Limb (tissue), 2 donors: ENCODE results near the gene SLC29A2.

Source experiments
- DNase-seq, 2 donors: peaks; one replicate each; pipeline ENCODE4 v3.0.0-alpha.2; 2016; ENCODE audit errors: extremely low spot score in 2 of 2

Gene SLC29A2

GRCh38 chr11:66371627-66372415 is at the start of gene SLC29A2:
Gene SLC29A2, minus strand, starts transcription at chr11:66371760. Its CDS starts 169 bp downstream, at chr11:66371591.
- DNase-seq, result peak in 1 of 2 donors; percentile 82

DNA sequence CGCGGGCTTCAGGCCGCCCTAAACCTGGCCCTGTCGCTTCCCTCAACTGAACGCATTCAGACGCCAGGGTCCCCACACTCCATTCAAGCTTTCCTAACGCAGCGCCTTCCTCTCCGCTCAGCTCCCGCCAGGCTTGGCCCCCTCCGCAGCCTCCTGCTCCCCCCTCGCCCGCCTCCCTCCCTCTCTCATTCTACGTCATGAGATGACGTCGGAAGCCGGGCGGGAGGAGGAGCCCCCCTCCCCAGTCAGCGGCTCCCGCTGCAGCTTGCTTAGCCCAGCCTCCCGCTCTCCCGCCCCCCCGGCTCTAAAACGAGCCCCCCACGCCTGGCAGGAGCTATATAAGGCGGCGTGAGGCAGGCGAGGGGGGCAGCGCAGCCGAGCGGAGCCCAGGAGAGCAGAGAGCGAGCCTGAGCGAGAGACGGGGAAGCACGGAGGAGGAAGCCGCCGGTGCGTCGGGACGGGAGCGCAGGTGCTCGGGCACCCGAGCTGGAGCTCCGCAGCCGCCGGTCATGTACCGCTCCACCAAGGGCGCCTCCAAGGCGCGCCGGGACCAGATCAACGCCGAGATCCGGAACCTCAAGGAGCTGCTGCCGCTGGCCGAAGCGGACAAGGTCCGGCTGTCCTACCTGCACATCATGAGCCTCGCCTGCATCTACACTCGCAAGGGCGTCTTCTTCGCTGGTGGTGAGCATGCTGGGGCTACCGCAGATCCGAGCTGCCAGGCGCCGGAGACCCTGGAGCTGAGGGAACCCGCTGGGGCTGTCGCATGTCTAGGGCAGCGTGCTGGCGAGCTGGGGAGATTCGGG is 49.3 kb upstream of the SLC29A2 start, which contains the start of gene NPAS4:
TSS of gene NPAS4 (plus strand) at position 365 of the 806 bp plus-strand sequence. CDS start at position 510, 145 bp downstream.
- peak in 1 of 2 donors; percentile 72 for DNase-seq

DNA sequence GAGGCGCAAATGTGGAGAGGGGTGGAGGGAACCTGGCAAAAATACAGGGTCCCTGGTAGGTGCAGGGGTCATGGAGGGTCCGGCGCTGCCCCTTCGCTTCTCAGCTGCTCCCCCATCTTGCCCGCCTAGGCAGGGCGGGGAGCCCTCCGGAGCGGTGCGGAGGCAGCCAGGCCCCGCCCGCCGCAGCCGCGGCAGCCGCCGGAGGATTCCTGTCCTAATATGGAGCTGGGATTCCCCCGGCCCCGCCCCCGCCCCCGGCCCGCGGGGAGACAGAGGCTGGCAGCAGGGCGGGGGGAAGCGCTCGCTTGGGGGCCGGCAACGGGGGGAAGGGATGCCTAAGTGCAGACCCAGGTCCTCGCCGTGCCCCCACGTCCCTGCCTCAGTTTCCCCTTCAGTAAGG is 48.3 kb upstream of the SLC29A2 start:
- no peak for DNase-seq

- no peak for DNase-seq
Observed at GRCh38 chr11:66418986-66419308, 47.4 kb upstream of the SLC29A2 start.

DNA sequence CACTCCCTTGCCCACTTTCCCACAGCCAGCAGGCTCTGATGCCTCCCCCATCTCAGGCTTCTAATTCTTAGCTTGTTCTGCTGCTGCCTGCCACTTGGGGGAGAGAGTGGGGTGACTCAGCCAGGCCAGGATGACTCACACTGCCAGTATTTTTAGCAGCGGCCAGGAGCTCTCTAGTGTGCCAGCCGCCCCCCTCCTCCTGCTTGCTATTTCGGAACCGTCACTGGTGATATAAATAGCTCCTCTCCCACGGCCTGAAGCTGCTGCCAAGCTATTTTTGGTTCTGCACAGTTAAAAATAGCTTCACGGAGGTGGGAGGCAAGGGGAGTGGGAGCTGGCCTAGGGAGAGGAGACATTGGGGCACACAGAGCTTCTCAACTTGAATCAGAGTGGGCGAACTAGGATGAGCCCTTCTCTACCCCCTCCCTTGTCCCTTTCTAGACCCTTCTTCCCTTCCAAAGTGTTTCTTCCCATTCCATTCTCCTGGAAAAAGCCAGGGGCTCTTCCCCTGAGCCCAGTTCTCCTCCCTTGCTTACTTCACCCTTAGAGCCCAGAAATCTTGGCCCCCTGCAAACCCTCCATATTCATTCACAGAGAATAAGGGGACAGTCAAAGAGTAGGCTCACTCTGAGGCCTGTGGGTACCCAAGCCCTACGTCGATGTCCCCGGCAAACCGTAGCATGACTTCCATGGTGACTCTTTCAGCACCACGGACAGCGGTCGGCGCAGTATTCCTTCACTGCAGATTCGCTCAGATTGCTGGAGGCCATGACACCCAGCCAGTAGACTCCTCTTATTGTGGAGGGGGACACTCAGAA is 46.8 kb upstream of the SLC29A2 start:
- DNase-seq, result peak; percentile 66 to 77

GRCh38 chr11:66417000-66417399 is 45.4 kb upstream of the SLC29A2 start:
- DNase-seq, result no peak

DNA sequence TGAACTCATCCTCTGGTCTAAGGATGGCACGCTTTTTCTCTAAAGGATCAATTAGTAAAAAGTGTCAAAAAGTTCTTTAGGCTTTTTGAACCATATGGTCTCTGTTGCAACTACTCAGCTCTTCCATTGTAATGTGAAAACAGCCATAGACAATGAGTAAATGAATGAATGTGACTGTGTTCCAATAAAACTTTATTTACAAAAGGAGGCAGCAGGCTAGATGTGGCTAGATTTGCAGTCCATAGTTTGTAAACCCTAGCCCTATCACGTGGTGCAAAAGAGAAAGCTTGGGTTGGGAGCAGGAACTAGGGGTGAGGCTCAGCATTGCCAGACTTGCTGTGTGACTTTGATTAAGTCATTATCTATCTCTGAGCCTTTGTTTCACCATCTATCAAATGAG is 43.9 kb upstream of the SLC29A2 start:
- DNase-seq, result no peak

DNA sequence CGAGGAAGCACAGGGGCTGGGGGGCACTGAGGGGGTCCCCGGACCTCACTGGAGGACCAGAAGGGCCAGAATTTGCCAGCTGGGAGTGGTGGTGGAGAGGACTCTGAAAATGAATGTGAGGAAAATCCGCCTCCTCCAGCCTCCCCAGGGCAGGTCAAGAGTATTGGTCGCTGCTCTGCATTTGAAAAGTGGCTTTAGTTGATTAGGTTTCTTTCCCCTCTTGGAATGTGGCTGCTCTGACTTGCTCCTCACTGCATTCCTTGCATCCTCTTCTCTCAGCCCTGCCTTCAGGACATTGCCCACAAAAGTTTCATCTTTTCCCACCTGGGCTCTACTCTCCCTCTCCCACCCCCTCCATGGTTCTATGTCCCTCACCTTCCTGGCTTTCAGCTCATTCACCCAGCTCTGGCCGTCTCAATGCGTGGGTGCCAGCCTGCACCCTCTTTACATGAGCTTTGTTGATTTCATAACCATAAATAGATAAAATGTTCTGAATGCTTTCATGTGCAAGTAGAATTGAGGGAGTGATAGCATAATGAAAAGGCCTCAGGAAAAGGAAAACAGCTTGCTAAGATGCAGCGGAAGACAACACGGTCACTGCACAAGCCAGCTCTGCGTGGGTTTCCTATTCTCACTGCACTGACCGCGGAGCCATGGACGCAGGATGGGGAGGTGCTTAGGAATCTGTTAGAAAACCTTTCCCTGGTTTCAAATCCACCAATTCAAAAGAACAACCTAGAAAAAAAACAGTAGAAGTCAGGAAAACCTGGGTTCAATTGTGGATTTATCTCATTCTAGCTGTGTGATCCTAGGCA is 42.8 kb upstream of the SLC29A2 start:
- DNase-seq, result no peak

DNA sequence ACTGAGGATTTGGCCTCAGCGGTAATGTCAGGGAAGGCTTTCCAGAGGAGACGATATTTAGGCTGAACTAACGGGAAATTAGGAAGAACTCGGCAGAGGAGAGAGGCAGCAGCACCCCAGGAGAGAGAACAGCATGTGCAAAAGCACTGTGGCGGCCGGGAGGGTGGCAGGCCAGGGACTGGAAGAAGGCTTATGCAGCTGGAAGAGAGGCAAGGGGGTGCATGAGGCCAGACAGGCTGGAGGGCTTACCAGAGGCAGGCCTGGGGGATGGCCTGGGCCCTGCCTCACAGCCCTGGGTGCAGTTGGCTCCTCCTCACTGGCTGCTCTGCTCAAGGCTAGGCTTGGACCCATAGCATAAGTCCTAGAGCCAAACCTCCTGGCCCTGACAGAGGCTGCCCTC is 41.6 kb upstream of the SLC29A2 start:
- DNase-seq, result no peak

DNA sequence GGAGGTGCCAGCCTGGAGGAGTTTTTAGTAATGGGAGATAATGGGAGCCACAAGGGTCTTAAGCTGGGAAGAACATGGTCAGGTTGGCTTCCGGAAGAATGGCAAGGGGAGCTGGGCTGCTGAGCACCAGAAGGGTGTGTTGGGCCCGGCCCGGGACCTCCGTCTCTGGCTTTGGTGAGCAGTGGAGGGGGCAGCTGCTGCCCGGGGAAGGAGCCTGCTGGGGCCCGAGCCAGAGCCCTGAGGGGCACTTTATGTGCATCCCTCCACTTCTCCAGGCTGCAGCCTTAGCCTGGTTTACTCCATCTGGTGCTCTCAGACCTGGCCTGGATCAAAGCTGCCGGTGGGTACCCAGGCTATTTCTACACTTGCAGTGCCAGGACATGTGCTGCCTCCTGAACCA is 40.5 kb upstream of the SLC29A2 start:
- no peak for DNase-seq

DNA sequence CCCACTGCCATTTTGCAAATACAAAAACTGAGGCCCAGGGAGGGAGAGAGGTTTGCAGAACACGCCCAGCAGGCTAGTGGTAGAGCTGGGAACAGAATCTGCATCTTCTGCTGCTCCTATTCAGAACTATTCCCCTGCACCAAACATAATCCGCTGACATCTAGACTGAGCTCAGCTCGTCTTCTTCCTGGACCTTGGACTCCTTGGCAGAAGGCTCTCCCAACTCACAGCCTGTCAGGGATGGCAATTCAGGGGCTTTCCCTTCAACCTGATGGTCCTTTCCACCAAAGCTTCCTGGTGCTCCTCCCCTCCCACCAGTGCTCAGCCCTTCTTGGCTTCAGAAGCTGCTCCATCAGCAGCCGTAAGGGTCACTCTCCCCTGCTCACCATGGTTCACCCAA is 39.8 kb upstream of the SLC29A2 start:
- no peak for DNase-seq

DNA sequence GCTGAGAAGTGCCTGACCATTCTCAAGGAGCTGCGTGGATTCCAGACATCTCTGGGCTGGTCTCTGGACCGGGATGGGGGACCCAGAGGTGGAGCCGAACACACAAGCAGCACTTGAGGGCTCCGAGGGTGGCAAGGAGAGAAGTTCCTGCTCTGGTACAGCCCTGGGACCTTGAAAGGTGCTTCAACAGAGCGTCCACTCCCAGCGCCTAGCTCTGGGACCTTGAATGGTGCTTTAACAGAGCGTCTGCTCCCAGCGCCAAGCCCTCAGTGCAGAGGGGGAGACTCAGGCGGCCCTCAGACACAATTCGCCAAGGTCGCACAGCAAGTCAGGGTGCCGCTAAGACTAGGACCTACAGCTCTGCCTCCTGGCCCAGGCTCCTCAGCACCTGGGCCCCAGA is 38.6 kb upstream of the SLC29A2 start:
- DNase-seq, result no peak

GRCh38 chr11:66409226-66409625 is 37.7 kb upstream of the SLC29A2 start:
- no peak for DNase-seq

- peak; percentile 86 to 98 for DNase-seq
Observed at GRCh38 chr11:66408488-66409214, 37.1 kb upstream of the SLC29A2 start.

- no peak for DNase-seq
Observed at GRCh38 chr11:66407651-66408050, 36.1 kb upstream of the SLC29A2 start.

GRCh38 chr11:66393954-66394353 is 22.4 kb upstream of the SLC29A2 start:
- no peak for DNase-seq

DNA sequence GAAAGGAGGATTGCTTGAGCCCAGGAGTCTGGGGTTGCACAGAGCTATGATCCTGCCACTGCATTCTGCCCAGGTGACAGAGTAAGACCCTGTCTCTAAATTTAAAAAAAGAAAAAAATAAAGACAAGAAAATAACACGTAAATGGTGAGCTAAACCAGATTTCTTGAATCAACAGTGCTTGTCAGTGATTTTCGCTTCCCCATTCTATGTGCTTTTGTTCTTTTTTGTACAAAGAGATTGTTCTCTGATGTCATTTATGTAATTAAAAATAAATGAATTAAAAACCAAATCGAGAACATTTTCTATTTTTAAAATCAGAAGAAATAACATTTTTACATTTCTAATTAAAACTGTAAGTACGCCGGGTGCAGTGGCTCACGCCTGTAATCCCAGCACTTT is 19.8 kb upstream of the SLC29A2 start:
- DNase-seq, result no peak

DNA sequence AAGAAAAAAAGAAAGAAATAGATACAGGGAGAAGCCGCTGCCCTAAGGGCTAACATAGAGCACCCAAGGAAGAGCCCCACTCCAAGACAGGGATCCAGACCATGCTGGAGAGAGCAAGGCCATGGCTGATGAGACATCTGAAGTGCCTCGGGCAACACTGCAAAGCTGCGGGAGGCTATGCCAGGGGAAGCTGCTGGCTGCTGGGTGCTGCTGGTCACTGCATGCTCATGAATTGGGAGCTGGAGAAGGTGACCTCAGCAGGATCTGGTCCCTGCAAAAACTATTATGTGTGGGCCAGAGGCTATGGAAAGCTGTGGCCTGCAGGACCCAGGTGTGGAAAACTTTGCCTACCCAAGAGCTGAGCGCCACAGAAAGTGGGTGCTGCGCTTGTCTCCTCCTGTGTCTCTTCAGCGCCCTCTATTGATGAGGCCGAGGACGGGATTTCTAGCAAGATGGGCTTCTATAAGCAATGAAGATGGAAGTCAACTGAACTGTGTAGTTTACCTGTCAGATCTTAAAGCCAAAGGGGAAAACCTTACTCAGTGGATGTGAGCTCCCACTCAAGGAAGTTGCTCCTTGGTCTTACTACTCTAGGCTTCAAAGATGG is 17.3 kb upstream of the SLC29A2 start:
- DNase-seq, result peak in 1 of 2 donors; percentile 34

DNA sequence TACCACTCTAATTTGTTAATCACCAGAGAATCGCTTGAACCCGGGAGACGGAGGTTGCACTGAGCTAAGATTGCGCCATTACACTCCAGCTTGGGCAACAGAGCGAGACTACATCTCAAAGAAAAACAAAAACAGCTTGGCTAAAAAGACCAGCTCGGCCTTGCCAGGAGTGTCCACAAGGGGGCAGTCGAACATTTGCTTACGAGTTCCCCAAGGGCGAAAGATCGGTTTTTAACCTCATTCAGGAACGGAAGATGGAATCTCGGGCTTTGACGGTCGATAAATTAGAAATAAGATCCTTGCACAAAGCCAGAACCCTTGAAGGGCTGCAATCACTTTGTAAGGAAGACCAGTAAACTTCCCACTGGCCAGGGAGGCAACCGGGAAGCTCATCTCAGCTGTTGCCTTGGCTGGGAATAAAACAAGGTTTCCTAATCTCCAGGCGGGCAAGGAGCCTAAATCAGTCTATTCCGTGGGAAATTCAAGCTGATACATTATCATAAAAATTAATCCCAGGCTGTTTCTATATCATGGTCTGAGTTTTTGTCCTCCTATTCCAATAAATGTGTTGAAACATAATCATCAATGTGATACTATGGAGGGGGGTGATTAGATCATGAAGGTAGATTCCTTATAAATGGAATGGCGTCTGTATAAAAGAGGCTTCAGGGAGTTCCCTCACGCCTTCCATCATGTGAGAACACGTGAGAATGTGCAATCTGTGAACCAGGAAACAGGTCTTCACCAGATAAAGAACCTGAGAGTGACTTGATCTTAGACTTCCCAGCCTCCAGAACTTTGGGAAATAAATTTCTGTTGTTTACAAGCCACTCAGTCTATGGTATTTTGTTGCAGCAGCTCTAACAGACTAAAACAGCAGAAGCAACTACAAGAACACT is 14.9 kb upstream of the SLC29A2 start:
- DNase-seq, result peak; percentile 73 to 87
